Esophagus (tissue), 2 donors: ENCODE data around the gene OGT. TPM values are rescaled to one million over a fixed set of nuclear protein-coding genes. Genes with fewer than 3 reads are reported as not detected.
A peak's percentile ranks its signal among the peaks of the same experiment; 100 is the strongest.
"Not testable (repeated sequence)": the region's sequence is repeated elsewhere in the genome, so short reads cannot be mapped to it uniquely, and the experiment has no call there.

ENCODE experiments used
- H3K27ac ChIP-seq, 2 donors: one replicate each; pipeline ENCODE4 v1.5.1; 2013; ENCODE audit warnings: low read depth in 2 of 2, mild to moderate bottlenecking in 2 of 2, inconsistent platforms in 1 of 2, low read length in 1 of 2, moderate library complexity in 1 of 2
- H3K27me3 ChIP-seq, 2 donors: one replicate each; pipeline ENCODE4 v1.6.1; 2013; ENCODE audit warnings: low read length in 2 of 2, control low read depth in 1 of 2, mild to moderate bottlenecking in 1 of 2; ENCODE audit not compliant: insufficient read depth in 2 of 2, control insufficient read depth in 1 of 2
- H3K36me3 ChIP-seq, 2 donors: one replicate each; pipeline ENCODE4 v1.6.1; 2013; ENCODE audit warnings: low read length in 1 of 2; ENCODE audit not compliant: control insufficient read depth in 2 of 2, insufficient read depth in 2 of 2
- H3K4me1 ChIP-seq, 2 donors: one replicate each; pipeline ENCODE4 v1.6.1; 2013; ENCODE audit warnings: low read length in 1 of 2; ENCODE audit not compliant: control insufficient read depth in 2 of 2, insufficient read depth in 2 of 2
- H3K4me3 ChIP-seq, 2 donors: one replicate each; pipeline ENCODE4 v1.5.1; 2013; ENCODE audit warnings: low read length in 2 of 2, mild to moderate bottlenecking in 2 of 2, low read depth in 1 of 2, moderate library complexity in 1 of 2
- H3K9me3 ChIP-seq, 2 donors: one replicate each; pipeline ENCODE4 v1.6.1; 2013; ENCODE audit warnings: mild to moderate bottlenecking in 2 of 2, low read depth in 1 of 2, low read length in 1 of 2, moderate library complexity in 1 of 2; ENCODE audit not compliant: control insufficient read depth in 2 of 2, insufficient read depth in 1 of 2
- WGBS, 2 donors: extraction: QIAGEN DNeasy Blood & Tissue Kit; methylation state at CpG; one replicate each; pipeline ENCODE4 v1.1.7; 2013; 5-methylcytosine and 5-hydroxymethylcytosine counted together
- polyA plus RNA-seq, 2 donors: library from polyadenylated mRNA; stranded (reverse); fragments of 200-250 nt; gene quantifications; one replicate each; pipeline ENCODE4 v1.2.3, GENCODE V29; 2013
- donor health status: healthy with polysubstance abuse.
- donor health status: Bipolar disorder and iron deficiency.

OGT gene
- polyA plus RNA-seq, 2 donors, result 30.2 to 61.3 TPM

DNA sequence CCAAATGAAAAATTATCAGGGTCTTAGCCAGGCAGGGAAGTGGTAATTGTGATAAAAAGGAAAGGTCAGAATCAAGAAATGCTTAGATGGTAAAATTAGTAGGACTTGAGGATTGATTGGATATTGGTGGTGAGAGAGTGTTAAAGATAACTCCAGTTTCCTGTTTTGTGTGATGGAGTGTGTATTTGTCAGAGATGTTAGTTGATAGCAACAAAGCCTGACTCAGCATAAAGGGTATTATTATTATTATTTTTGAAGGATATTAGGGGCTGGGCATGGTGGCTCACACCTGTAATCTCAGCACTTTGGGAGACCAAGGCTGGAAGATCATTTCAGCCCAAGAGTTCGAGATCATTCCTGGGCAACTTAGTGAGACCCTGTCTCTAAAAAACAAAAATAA is 23.6 kb upstream of the OGT start:
- H3K4me1 ChIP-seq, result no peaks in the 10 kb centered on the region
- H3K36me3 ChIP-seq, result no peaks in the 10 kb centered on the region
- WGBS, 2 donors, result 77 to 85% methylated on average over 1 of the region's 1 CpG
- H3K9me3 ChIP-seq, result no peaks in the 10 kb centered on the region
- no peaks in the 10 kb centered on the region for H3K27me3 ChIP-seq
- H3K4me3 ChIP-seq, result no peak overlapping the region
- H3K27ac ChIP-seq, result no peak overlapping the region

GRCh38 chrX:71510161-71510560 is 22.7 kb upstream of the OGT start:
- no peaks in the 10 kb centered on the region for H3K27me3 ChIP-seq
- H3K27ac ChIP-seq, result no peak overlapping the region
- no peaks in the 10 kb centered on the region for H3K36me3 ChIP-seq
- no peaks in the 10 kb centered on the region for H3K9me3 ChIP-seq
- H3K4me3 ChIP-seq, result no peak overlapping the region
- H3K4me1 ChIP-seq, result no peaks in the 10 kb centered on the region
- 73 to 84% methylated on average over 2 of the region's 2 CpGs for WGBS, 2 donors

DNA sequence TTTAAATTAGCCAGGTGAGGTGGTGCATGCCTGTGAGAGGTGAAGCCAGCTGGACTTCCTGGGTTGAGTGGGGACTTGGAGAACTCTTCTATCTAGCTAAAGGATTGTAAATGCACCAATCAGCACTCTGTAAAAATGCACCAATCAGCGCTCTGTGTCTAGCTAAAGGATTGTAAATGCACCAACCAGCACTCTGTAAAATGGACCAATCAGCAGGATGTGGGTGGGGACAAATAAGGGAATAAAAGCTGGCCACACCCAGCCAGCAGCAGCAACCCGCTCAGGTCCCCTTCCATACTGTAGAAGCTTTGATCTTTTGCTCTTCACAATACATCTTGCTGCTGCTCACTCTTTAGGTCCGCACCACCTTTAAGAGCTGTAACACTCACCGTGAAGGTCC is 19.2 kb upstream of the OGT start:
- 98 to 100% methylated on average over 4 of the region's 4 CpGs for WGBS, 2 donors
- H3K27me3 ChIP-seq, H3K36me3 ChIP-seq, H3K4me1 ChIP-seq, H3K9me3 ChIP-seq, H3K27ac ChIP-seq, H3K4me3 ChIP-seq: not testable (repeated sequence)

DNA sequence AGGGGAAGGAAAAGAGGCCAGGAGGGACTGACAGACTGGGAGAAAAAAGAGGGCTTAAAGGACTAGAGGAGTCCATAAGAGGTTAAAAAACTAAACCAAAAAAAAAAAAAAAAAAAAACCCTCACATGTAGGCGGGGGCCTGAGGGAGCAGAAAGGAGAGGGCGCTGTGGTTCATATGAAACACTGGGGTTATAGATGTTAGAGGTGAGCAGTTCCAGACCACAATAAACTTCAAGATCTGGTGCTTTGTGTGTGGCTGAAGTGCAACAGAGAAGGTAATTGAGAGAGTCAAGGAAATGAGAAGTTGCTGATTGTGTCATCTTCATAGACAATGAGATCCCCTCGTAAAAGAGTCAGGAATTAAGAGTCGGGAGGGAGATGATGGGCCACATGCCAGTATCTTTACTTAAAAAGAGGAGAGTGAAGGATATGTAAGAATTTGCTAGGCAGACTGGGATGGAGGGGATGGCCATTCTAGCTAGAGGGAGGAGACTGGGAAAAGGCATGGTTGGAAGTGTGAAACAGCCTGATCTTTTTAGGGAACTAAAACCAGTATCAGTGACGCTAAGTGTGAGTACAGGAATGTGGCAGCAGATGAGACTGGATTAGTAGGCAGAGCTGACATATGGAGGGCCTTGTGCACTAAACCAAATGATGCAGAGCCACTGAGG is 18.4 kb upstream of the OGT start:
- Histone ChIP-seq H3K4me3 (no peak overlapping the region), H3K4me1 (no peaks in the 10 kb centered on the region), H3K27ac (no peak overlapping the region), H3K9me3 (no peaks in the 10 kb centered on the region), H3K36me3 (no peaks in the 10 kb centered on the region), H3K27me3 (no peaks in the 10 kb centered on the region)
- WGBS, 2 donors, result 41% methylated on average over 5 of the region's 5 CpGs

GRCh38 chrX:71515038-71515396 is 17.9 kb upstream of the OGT start:
- H3K36me3 ChIP-seq, result no peaks in the 10 kb centered on the region
- no peaks in the 10 kb centered on the region for H3K27me3 ChIP-seq
- no peaks in the 10 kb centered on the region for H3K9me3 ChIP-seq
- H3K4me1 ChIP-seq, result no peaks in the 10 kb centered on the region
- H3K4me3 ChIP-seq, result no peak overlapping the region
- WGBS, 2 donors, result 58 to 68% methylated on average over 2 of the region's 2 CpGs
- no peak overlapping the region for H3K27ac ChIP-seq

GRCh38 chrX:71525316-71525715 is 7.6 kb upstream of the OGT start:
- Histone ChIP-seq H3K4me3 (no peak overlapping the region), H3K9me3 (no peaks in the 10 kb centered on the region), H3K36me3 (no peaks in the 10 kb centered on the region), H3K4me1 (no peaks in the 10 kb centered on the region), H3K27me3 (no peaks in the 10 kb centered on the region), H3K27ac (no peak overlapping the region)
- 83 to 96% methylated on average over 3 of the region's 3 CpGs for WGBS, 2 donors

GRCh38 chrX:71532078-71532752 is 689 bp upstream of the OGT start:
- no peaks in the 10 kb centered on the region for H3K9me3 ChIP-seq
- H3K4me1 ChIP-seq, result no peaks in the 10 kb centered on the region
- 1 to 27% methylated on average over 25 of the region's 25 CpGs for WGBS, 2 donors
- peak overlapping the region; percentile 89 to 91 for H3K27ac ChIP-seq
- H3K4me3 ChIP-seq, result peak overlapping the region; percentile 55 to 84
- H3K36me3 ChIP-seq, result no peaks in the 10 kb centered on the region
- H3K27me3 ChIP-seq, result no peaks in the 10 kb centered on the region

DNA sequence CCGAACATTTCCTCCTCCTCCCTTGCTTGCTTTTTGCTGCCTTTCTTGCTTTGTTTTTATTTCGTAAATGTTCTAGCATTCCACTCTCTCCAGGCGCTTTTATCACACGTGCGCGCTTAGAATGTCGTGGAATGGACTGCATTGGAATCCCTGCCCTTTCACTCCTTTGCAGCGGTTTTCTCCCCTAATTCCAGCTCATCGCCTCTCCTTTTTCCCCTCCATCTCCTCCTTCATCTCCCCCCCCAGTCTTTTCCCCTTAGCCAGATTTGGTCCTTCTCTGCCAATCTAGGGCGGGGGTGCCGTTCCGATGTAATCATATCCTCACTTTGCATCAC is 579 bp downstream of the OGT start:
- H3K4me3 ChIP-seq, result peak overlapping the region; percentile 62 to 84
- H3K36me3 ChIP-seq, result no peaks in the 10 kb centered on the region
- no peaks in the 10 kb centered on the region for H3K27me3 ChIP-seq
- H3K9me3 ChIP-seq, result no peaks in the 10 kb centered on the region
- no peaks in the 10 kb centered on the region for H3K4me1 ChIP-seq
- 1 to 25% methylated on average over 12 of the region's 12 CpGs for WGBS, 2 donors
- peak overlapping the region; percentile 91 to 92 for H3K27ac ChIP-seq

- Histone ChIP-seq H3K4me3 (peak overlapping the region; percentile 62 to 84), H3K4me1 (no peaks in the 10 kb centered on the region), H3K9me3 (no peaks in the 10 kb centered on the region), H3K27me3 (no peaks in the 10 kb centered on the region), H3K36me3 (no peaks in the 10 kb centered on the region), H3K27ac (peak overlapping the region; percentile 91 to 92)
- 0 to 24% methylated on average over 31 of the region's 31 CpGs for WGBS, 2 donors
Measured at GRCh38 chrX:71533851-71534561, 1.1 kb downstream of the OGT start.
